ENCODE results near the gene GRAMD2A. TPM values are rescaled to one million over a fixed set of nuclear protein-coding genes. Genes with fewer than 3 reads are reported as not detected.

Gene GRAMD2A
- total RNA-seq, 4 donors from 2014 or later, result 1.1 to 2.9 (median 2.2) TPM

GRCh38 chr15:72217216-72217615 is 19.6 kb upstream of the GRAMD2A start:
- no peak for DNase-seq (ENCODE audit: low spot score in 2 of 2)
- Histone ChIP-seq H3K4me1 (peaks cover 0 to 36% (median 7%) of the 10 kb centered on the region in 4 donors), H3K27me3 (no peaks in the 10 kb centered on the region), H3K9me3 (no peaks in the 10 kb centered on the region), H3K4me3 (no peak overlapping the region), H3K27ac (no peak overlapping the region), H3K36me3 (peaks cover 0 to 67% (median 28%) of the 10 kb centered on the region in 3 donors)
- TF ChIP-seq POLR2A (IDR thresholded peaks at IDR 0.05) (no peak), CTCF (IDR thresholded peaks at IDR 0.05) (no peak), EP300 (IDR thresholded peaks at IDR 0.05) (no peak)
- 72 to 74% methylated on average over 4 of the region's 4 CpGs for WGBS, 2 donors

GRCh38 chr15:72216079-72216478 is 18.5 kb upstream of the GRAMD2A start:
- H3K36me3 ChIP-seq, result peaks cover 0 to 78% (median 28%) of the 10 kb centered on the region in 3 donors
- TF ChIP-seq CTCF (IDR thresholded peaks at IDR 0.05) (no peak), EP300 (IDR thresholded peaks at IDR 0.05) (no peak), POLR2A (IDR thresholded peaks at IDR 0.05) (no peak)
- no peak overlapping the region for H3K4me3 ChIP-seq
- H3K4me1 ChIP-seq, result peaks cover 0 to 26% (median 6%) of the 10 kb centered on the region in 4 donors
- 91 to 93% methylated on average over 1 of the region's 1 CpG for WGBS, 2 donors
- no peak for DNase-seq (ENCODE audit: low spot score in 2 of 2)
- no peak overlapping the region for H3K27ac ChIP-seq
- H3K9me3 ChIP-seq, result no peaks in the 10 kb centered on the region
- H3K27me3 ChIP-seq, result no peaks in the 10 kb centered on the region

GRCh38 chr15:72207558-72208085 is 10.0 kb upstream of the GRAMD2A start:
- no peak for TF ChIP-seq POLR2A (IDR thresholded peaks at IDR 0.05)
- no peak for TF ChIP-seq EP300 (IDR thresholded peaks at IDR 0.05)
- no peak for TF ChIP-seq CTCF (IDR thresholded peaks at IDR 0.05)
- Histone ChIP-seq H3K9me3 (no peaks in the 10 kb centered on the region), H3K27me3 (no peaks in the 10 kb centered on the region), H3K36me3 (peaks cover 10 to 99% (median 49%) of the 10 kb centered on the region in 3 donors), H3K4me1 (peaks cover 0 to 16% (median 4%) of the 10 kb centered on the region in 4 donors), H3K27ac (no peak overlapping the region), H3K4me3 (no peak overlapping the region)
- DNase-seq (ENCODE audit: low spot score in 2 of 2), result no peak

- H3K27ac ChIP-seq, result no peak overlapping the region
- H3K27me3 ChIP-seq, result no peaks in the 10 kb centered on the region
- WGBS, 2 donors, result 77 to 78% methylated on average over 3 to 5 of the region's 5 CpGs
- H3K4me1 ChIP-seq, result peaks cover 0 to 18% (median 4%) of the 10 kb centered on the region in 4 donors
- H3K4me3 ChIP-seq, result no peak overlapping the region
- DNase-seq (ENCODE audit: low spot score in 2 of 2), result no peak
- H3K36me3 ChIP-seq, result peaks cover 10 to 99% (median 57%) of the 10 kb centered on the region in 3 donors
- no peak for TF ChIP-seq POLR2A (IDR thresholded peaks at IDR 0.05)
- no peak for TF ChIP-seq EP300 (IDR thresholded peaks at IDR 0.05)
- TF ChIP-seq CTCF (IDR thresholded peaks at IDR 0.05), result no peak
- H3K9me3 ChIP-seq, result no peaks in the 10 kb centered on the region
These were observed 9.1 kb upstream of the GRAMD2A start for GRCh38 chr15:72206677-72207000.

GRCh38 chr15:72205896-72206676 is 8.5 kb upstream of the GRAMD2A start:
- no peak overlapping the region for H3K27ac ChIP-seq
- TF ChIP-seq CTCF (IDR thresholded peaks at IDR 0.05) (no peak), EP300 (IDR thresholded peaks at IDR 0.05) (no peak), POLR2A (IDR thresholded peaks at IDR 0.05) (no peak)
- WGBS, 2 donors, result 87 to 88% methylated on average over 10 of the region's 10 CpGs
- no peak overlapping the region for H3K4me3 ChIP-seq
- H3K27me3 ChIP-seq, result no peaks in the 10 kb centered on the region
- H3K4me1 ChIP-seq, result peaks cover 0 to 24% (median 7%) of the 10 kb centered on the region in 4 donors
- peaks cover 10 to 100% (median 57%) of the 10 kb centered on the region in 3 donors for H3K36me3 ChIP-seq
- H3K9me3 ChIP-seq, result no peaks in the 10 kb centered on the region
- DNase-seq (ENCODE audit: low spot score in 2 of 2), result no peak

All from tibial nerve (tissue), 4 donors.